HG03060 (cell line): ENCODE data around the gene BOK.
"Not testable (repeated sequence)": the region's sequence is repeated elsewhere in the genome, so short reads cannot be mapped to it uniquely, and the experiment has no call there.

Experiments used
- ATAC-seq: cut with Tn5 transposase; IDR thresholded peaks from one replicate; pipeline ENCODE4 v1.9.1; 2021; ENCODE audit warnings: low read depth, moderate number of reproducible peaks; ENCODE audit not compliant: unreplicated experiment

The BOK gene

DNA sequence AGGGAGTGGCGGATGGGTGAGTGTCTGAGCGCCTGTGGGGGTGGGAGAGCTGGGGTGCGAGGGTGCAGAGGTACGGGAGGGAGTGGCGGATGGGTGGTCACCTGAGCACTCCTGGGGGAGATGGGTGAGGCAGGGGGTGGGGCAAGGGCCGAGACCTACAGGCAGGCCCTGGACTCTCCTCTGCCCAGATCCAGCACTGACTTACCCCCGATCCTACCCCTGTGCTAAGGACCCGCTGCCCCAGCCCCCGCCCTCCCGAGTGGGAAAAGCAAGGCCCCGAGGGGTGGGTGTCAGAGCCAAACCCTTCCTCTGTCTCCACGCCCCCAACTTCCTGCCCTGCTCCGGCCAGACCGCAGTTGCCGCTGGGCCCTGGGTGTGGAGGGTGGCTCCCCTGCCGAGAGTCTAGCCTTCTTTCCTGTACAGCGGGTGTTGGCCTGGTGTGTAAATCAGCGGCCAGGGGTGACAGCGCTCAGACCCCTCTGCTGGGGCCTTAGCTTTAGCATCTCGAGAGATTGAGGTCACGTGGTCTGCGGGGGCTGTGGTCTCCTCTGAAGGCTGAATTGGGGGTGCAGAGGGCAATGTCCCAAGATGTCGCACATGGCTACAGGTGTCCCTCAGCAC lies 12.5 kb downstream of the BOK start:
- ATAC-seq: no peak

DNA sequence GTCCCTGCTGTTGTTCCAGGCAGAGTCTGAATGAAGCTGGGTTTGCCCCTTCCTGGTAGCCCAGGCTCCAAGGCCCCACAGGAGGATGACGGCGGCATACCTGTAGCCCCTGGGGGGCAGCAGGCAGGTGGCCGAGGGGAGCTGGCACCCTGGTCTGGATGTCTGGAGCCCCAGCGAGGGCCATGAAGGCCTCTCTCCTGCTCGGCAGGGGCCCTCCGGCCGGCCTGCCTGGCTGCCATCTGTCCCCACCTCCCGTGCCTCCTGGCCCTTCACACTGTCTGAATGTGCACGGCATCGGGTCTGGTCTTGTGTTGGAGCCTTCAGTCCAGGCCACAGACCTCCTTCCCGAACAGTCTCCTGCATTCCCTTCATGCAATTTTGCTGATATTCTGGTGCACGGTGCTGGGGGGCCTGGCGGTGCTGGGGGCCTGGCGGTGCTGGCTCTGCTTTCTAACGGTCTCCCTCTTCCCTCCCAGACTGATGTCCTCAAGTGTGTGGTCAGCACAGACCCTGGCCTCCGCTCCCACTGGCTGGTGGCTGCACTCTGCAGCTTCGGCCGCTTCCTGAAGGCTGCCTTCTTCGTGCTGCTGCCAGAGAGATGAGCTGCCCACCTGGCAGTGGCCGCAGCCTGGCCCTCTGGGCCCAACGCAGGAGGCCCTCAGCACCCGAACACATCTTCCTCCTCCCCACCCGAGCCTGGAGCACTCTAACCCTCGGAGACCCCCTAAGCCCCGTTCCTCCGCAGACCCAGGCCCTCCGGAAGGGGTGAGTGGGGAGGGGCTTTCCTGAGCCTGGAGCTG lies 13.5 kb downstream of the BOK start:
- no peak for ATAC-seq

DNA sequence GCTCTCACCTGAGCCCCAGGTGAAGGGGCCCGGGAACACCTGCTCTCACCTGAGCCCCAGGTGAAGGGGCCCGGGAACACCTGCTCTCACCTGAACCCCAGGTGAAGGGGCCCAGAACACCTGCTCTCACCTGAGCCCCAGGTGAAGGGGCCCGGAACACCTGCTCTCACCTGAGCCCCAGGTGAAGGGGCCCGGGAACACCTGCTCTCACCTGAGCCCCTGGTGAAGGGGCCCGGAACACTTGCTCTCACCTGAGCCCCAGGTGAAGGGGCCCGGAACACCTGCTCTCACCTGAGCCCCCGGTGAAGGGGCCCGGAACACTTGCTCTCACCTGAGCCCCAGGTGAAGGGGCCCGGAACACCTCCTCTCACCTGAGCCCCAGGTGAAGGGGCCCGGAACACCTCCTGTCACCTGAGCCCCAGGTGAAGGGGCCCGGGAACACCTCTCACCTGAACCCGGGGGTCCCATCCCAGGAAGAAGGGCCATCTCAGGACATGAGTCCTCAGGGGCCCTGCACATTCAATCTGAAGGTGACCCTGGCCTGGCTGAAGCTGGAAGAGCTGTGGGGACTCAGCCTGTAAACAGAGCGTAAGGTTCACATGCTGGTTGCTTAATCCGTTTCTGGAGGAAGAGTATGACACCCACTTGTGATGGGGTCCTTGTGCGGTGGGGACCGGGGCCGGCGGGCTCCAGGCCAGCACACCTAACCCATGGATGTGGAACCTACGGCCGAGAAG lies 14.5 kb downstream of the BOK start:
- not testable (repeated sequence) for ATAC-seq

DNA sequence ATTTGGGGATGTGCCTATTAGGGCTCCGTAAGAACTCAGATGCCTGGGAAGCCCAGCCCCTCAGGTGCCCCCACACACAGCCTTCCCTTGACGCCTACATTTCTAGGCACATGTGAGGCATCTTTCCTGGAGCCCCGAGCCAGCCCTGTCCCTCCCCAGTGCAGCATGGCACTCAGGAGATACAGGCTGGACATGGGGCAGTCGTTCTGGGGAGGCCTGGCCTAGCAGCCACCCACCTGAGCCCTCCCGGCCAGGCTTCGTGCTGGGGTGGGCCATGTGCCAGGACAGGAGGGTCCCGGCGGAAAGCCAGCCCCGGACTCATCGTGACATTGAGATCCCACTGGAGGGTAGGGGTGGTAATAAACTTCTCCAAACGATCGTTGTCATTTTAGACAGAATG lies 15.2 kb downstream of the BOK start:
- no peak for ATAC-seq

DNA sequence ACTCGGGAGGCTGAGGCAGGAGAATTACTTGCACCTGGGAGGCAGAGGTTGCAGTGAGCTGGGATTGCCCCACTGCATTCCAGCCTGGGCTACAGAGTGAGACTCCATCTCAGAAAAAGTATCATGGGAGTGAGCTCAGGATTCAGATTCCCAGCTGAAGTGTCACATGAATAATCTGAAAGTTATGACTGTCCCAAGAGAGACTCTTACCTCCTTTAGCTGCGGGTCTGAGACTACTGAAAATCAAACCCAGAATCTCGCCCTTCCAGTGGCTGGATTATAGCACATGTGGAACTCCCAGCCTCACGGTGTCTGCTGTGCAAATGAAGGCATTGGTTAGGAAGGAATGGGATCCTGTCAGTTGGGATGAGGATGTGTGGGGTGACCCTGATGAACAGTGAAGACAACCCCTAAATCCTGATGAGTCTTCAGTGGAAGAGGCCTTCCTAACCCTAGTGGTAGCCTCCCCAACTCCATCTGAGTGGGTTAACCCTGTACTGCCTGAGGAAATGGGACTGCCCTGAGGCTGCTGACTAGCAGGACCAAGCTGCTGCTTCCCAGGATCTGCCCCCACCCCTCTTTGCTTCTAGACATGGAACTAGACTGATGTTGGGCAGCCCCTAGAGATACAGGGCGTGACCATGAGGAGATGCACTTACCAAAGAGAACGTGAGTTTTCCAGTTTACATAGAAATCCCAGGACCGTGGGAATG lies 16.5 kb downstream of the BOK start:
- ATAC-seq: no peak

DNA sequence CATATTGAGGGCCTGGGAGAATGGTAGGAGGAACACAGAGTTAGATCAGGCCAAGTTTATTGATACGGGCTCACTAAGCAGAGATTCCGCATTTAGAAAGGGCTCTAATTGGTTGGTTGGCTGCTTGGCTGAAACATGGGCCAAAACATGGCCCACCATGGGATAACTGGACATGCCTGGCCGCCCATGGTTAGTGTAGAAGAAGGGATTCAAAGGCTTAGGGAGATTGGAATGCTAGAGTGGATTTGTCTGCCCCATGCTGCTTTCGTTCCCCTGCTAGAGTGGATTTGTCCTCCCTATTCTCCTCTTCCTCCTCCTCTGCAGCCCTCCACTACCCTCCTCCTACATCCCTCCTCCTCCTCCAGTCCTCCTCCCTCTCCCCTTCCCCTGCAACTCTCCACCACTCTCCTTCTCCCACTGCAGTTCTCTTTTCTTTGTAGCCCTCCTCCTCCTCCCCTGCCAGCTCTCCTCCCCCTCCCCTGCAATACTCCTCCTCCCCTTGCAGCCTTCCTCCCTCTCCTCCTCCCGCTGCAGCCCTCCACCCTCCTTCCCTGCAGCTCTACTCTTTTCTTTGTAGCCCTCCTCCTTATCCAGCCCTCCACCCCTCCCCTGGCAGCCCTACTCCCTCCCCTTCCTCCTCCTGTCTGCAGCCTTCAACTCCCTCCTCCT lies 17.2 kb downstream of the BOK start:
- no peak for ATAC-seq

DNA sequence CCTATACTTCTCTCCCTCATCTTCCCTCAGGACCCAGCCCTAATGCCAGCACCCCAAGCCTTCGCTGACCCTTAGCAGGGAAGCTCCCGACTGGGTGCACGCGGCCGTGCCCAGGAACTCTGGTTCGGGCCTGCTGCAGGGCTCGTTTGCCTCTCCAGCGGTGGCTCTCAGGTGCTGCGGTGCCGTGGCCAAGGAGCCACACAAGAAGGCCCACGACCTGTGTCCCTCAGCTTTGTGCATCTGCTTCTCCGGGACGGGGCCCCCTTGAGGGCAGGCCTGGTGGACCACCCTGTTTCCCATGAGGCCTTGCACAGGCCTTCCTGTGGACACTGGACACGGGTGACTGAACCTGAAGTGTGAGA lies 17.7 kb downstream of the BOK start:
- ATAC-seq: no peak

DNA sequence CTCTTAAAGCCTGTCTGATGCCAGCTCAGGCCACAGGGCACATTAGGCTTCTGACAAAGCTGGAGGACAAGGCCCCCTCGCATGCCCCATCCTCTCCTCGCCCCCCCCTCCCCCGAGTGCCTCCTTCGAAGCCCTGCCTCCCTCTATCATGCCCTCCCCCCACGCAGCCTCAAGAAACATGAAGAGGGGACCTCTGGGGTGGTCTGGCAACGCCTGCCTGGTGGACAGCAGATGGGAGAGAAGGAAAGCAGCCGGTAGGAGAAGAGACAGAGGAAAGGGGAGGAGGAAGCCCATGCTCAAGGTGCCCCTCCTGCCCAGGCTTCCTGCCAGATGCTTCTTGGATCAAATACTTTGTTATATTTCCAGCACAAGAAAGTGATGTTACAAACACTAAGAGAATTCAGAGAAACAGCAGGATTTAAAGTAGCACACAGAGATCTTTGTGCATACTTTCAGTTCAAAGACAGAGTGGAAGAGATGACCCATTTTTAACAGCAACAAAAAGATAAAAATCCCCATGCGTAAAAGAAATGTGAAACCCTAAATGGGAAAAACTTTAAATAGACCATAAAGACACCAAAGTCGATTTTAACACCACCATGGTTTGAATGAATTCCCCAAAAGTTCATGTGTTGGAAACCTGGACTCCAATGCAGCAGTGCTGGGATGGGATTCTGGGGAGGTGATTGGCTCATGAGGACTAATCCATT lies 19.0 kb downstream of the BOK start:
- no peak for ATAC-seq

DNA sequence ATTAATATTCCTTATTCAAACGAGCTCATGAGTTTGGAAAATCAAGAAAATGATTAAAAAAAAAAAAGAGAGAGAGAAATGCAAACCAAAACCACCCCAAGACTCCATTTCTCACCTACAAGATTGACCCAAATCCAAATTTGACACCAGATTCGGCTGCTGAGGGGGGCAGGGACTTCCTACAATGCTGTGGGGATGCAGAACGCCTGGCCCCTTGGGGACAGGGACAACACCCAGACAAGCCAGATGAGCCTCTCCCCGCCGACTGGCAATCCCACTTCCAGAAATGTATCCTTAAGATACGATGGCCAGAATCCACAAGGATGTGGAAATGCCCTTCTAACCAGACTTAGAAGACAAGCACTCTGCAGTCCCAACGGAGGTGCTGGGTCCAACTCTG lies 20.7 kb downstream of the BOK start:
- no peak for ATAC-seq

DNA sequence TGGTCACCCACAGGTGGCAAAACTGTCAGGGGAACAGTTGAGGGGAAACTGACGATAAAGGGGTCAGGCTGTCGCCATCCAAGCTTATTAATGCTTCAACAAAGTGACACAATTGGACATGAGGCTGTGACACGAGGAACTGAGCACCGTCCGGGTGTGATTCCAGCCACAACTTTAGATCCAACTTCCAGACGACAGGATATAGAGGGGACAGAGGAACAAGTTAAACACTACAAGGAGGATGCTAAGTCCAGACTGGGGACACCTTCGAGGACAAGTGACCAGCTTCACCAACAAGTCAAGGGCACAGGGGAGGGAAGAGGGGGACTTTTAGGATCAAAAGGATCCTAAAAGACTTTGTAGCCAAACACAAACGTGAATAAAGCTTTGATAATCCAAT lies 23.8 kb downstream of the BOK start:
- no peak for ATAC-seq

DNA sequence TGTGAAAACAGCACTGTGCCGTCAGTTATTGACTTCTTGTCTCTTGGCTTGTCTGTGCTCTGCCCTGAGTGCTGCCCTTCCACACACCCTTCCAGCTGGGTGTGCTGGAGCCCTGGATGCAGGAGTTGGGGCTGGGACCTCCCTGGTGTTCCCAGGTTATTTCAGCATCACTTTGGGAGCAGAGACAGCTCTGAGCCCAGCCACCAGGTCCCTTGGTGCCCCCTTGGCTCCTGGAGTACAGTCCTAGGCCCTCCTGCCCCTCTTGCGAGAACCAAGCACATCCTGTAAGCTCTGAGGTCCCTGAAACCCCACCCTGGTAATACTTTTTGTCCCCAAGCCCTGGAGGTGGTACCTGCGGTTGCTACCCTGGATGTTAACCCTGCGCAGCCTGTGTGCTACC lies 24.3 kb downstream of the BOK start:
- ATAC-seq: no peak

DNA sequence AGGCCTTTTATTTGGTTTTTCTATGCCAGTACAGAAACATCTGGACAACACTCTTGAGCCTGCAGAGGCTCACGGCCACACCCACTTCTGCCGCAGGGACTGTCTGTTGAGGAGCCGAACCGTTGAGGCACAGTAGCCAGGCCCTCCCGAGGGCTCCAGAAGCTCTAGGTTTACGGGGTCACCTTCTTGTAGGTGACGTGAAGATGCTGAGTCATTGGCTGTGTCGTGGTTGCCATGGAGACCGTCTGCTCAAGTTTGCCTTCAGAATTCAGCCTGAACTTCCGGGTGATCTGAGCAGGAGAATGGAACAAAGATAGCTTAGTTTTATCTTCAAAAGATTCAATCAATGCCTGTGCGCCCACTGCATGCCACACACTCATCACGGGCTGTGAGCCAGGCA lies 25.9 kb downstream of the BOK start:
- no peak for ATAC-seq

DNA sequence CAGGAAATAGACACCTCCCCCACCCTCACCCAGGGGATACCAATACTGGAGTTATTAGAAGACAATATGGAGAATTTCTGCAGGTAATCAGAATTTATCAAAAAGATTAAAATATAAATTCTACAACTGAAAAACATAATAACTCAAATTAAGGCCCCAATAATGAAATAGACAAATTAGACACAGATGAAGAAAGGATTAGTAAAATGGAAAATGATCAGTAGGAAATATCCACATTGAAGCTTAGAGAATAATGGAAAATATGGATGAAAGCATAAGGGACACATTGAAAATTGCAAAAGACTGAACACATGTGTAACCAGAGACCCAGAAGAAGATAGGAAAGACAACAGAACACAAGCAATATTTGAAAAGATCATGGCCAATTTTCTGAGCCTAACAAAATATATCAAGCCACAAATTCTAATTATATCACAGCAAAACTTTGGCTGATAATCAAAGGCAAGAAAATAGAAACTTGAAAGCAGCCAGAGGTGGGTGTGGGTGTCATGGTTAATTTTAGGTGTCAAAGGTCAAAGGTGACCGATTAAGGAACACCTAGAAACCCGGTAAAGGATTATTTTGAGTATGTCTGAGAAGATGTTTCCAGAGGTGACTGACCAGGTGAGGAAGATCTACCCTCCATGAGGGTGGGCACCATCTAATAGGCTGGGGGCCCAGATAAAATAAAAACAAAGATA lies 28.2 kb downstream of the BOK start:
- ATAC-seq: no peak

DNA sequence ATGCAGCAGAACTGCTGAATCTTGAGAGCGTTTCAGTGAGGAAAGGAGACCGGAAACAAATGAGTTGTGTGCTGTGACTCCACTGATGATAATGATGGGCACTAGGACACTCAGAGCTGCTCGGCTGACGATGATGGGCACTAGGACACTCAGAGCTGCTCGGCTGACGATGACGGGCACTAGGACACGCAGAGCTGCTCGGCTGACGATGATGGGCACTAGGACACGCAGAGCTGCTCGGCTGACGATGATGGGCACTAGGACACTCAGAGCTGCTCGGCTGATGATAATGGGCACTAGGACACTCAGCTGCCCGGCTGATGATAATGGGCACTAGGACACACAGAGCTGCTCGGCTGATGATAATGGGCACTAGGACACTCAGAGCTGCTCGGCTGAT lies 31.3 kb downstream of the BOK start:
- ATAC-seq: not testable (repeated sequence)

DNA sequence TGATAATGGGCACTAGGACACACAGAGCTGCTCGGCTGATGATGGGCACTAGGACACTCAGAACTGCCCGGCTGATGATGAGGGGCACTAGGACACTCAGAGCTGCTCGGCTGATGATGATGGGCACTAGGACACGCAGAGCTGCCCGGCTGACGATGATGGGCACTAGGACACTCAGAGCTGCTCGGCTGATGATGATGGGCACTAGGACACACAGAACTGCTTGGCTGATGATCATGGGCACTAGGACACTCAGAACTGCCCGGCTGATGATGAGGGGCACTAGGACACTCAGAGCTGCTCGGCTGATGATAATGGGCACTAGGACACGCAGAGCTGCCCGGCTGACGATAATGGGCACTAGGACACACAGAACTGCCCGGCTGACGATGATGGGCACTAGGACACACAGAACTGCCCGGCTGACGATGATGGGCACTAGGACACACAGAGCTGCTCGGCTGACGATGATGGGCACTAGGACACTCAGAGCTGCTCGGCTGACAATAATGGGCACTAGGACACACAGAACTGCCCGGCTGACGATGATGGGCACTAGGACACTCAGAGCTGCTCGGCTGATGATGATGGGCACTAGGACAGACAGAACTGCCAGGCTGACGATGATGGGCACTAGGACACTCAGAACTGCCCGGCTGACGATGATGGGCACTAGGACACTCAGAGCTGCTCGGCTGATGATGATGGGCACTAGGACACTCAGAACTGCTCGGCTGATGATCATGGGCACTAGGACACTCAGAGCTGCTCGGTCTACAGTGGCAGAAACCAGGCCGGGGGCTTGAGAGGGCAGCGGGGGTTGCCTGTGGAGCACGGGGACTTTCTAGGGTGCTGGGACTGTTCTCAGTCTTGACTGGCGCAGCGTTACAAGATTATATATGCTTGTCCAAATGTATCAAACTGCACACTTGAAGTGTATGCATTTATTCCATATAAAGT lies 32.2 kb downstream of the BOK start:
- not testable (repeated sequence) for ATAC-seq

DNA sequence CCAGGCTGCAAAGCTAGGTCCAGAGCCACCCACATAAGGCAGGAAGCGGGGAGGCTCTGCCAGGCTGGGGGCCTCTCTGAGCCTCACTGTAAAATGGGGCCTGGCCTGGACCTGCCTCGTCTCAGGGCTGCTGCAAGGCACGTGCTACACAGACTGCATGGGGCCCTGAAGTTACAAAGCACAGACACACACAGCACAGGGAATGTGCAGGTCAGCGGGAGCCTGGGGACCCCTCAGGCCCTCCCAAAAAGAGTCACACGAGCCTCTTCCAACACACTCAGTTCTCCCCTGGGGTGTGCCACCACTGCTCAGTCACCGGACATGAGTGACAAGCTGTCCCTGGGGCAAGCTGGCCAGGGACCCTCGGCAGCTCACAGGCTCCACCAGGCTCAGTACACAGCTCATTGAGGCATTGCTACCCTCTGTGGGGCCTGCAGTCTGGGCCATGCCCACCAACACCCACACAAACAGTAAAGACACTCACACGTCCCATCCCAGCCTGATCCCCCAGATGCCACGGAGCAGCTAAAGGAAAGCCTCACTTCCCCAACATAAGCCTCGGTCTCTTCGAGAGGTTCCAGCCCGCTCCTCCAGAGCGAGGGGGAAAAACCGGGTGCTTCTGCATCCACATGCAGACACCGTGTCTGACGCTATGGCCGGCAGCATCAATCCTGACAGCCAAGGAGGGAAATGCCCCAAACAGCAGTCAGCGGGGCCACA lies 33.7 kb downstream of the BOK start:
- no peak for ATAC-seq

DNA sequence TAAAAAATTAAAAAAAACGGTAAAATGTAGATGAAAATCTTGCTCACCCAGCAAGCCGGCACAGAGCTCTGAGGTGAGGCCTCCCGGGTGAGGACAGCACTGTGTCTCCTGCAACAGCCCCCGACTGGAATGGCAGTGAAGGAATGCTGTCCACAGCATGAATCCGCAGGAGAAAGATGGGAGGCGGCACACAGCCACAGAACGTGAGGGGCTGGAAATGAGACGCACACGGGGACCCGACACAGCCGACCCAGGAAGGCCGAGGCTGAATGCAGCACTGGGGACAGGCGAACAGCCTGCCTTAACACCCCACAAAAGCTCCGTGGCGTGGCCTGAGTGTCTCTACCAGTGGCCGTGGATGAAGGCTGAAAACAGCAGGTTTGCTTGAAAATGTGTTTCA lies 34.7 kb downstream of the BOK start:
- ATAC-seq: no peak
